Activated naive CD4-positive, alpha-beta T cell treated with anti-CD3 and anti-CD28 coated beads, Interleukin-2, amount 50 U/mL, for 16 hours (primary cell): ENCODE measurements around the gene USP40.

Experiments
- DNase-seq: peaks from one replicate; pipeline ENCODE4 v3.0.0-alpha.2; 2020

USP40 gene

GRCh38 chr2:233495503-233496496 is 70.8 kb downstream of the USP40 start:
- no peak for DNase-seq

- no peak for DNase-seq
These were observed 73.8 kb downstream of the USP40 start for GRCh38 chr2:233492751-233493150.

- DNase-seq = no peak
These were observed 74.5 kb downstream of the USP40 start for GRCh38 chr2:233492078-233492477.

GRCh38 chr2:233491326-233491725 is 75.3 kb downstream of the USP40 start:
- no peak for DNase-seq

GRCh38 chr2:233490831-233491230 is 75.8 kb downstream of the USP40 start:
- no peak for DNase-seq

GRCh38 chr2:233489666-233490065 is 76.9 kb downstream of the USP40 start:
- no peak for DNase-seq

- DNase-seq = no peak
These were observed 77.4 kb downstream of the USP40 start for GRCh38 chr2:233489143-233489542.

- no peak for DNase-seq
These were observed 78.7 kb downstream of the USP40 start for GRCh38 chr2:233487748-233488345.

GRCh38 chr2:233486778-233487552 is 79.6 kb downstream of the USP40 start:
- no peak for DNase-seq

- no peak for DNase-seq
These were observed 80.2 kb downstream of the USP40 start for GRCh38 chr2:233486357-233486756.

- no peak for DNase-seq
These were observed 80.9 kb downstream of the USP40 start for GRCh38 chr2:233485726-233486125.

GRCh38 chr2:233482616-233483015 is 84.0 kb downstream of the USP40 start:
- no peak for DNase-seq

- no peak for DNase-seq
These were observed 85.0 kb downstream of the USP40 start for GRCh38 chr2:233481368-233482142.

- DNase-seq = peak; percentile 8
These were observed 85.9 kb downstream of the USP40 start for GRCh38 chr2:233480490-233481202.

- peak; percentile 8 for DNase-seq
These were observed 86.7 kb downstream of the USP40 start for GRCh38 chr2:233479616-233480489.

- DNase-seq = no peak
These were observed 88.8 kb downstream of the USP40 start for GRCh38 chr2:233477548-233478433.

GRCh38 chr2:233476651-233477547 is 89.7 kb downstream of the USP40 start:
- DNase-seq = no peak

GRCh38 chr2:233476063-233476410 is 90.5 kb downstream of the USP40 start:
- DNase-seq = no peak
